ENCODE measurements around the gene HOXA3. TPM values are rescaled to one million over a fixed set of nuclear protein-coding genes. Genes with fewer than 3 reads are reported as not detected.

HOXA3 gene
- polyA plus RNA-seq, 1 of the 3 experiments (the other 2 are of a cell fraction) = 0.15 TPM

DNA sequence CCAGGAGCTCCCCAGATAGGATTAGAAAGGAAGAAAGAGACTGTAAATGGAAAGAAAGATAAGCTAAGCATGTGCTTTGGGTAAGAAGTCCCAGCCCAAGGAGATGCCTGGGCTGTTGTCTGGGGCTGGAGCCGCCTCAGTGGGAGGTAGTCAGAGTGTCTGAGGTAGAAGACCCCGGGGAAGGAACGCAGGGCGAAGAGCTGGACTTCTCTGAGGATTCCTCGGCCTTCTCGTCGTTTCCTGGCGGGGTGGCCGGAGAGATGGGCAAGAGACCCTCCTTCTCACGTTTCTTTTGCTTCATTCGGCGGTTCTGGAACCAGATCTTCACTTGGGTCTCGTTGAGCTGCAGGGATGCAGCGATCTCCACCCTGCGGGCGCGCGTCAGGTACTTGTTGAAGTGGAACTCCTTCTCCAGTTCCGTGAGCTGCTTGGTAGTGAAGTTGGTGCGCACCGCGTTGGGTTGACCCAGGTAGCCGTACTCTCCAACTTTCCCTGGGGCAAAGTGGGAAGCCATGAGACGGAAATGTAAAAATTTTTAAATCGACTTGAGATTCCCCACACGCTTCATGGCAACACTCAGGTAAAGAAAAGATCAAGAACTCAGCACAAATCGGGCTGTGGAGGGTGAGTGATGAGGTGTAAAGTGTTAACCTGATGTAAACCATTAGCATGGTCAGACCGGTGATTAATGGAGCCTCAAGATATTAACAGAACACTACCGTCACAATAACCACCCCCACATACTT, 57.9 kb downstream of the HOXA3 start:
- 28% methylated on average over 29 of the region's 29 CpGs for WGBS (ENCODE audit: low lambda C conversion rate)
- CTCF ChIA-PET = interaction anchor here (1.8 kb wide), 1 partner anchor 11 kb away, joined by 6 read pairs; no protein-coding TSS in a partner anchor
- Histone ChIP-seq H3F3A (replicated peaks; ENCODE audit: insufficient read depth) (no peaks in the 10 kb centered on the region), H3K4me1 (ENCODE audit: control insufficient read depth in 1 of 2, insufficient read depth in 2 of 2, low read depth in 1 of 2, low read length in 1 of 2) (no peaks in the 10 kb centered on the region; a peak in 1 of 4 replicates), H3K9ac (no peak overlapping the region), H3K27me3 (ENCODE audit: insufficient read depth) (peaks cover 94% of the 10 kb centered on the region), H3K36me3 (replicated peaks in 1 of 2; ENCODE audit: control insufficient read depth in 1 of 2, insufficient read depth in 2 of 2, low read length in 1 of 2) (no peaks in the 10 kb centered on the region), H4K20me1 (ENCODE audit: insufficient read depth) (no peaks in the 10 kb centered on the region), H3K4me3 (ENCODE audit: low read depth in 2 of 2, low read length in 1 of 2) (no peak overlapping the region), H3K27ac (ENCODE audit: low read depth in 2 of 2, low read length in 1 of 2) (no peak overlapping the region), H2AFZ (ENCODE audit: low read depth) (no peak overlapping the region), H3K4me2 (no peak overlapping the region), H3K9me3 (no peaks in the 10 kb centered on the region), H3K79me2 (ENCODE audit: insufficient read depth) (no peaks in the 10 kb centered on the region), H3K9me2 (no peaks in the 10 kb centered on the region)
- no peak for TF ChIP-seq MEF2A (IDR thresholded peaks at IDR 0.05; ENCODE audit: borderline replicate concordance, low read depth)
- no peak for TF ChIP-seq NRF1 (IDR thresholded peaks at IDR 0.05; ENCODE audit: low read depth, low read length)
- no peak for TF ChIP-seq YY1 (IDR thresholded peaks at IDR 0.05; ENCODE audit: low read depth)
- no peak for TF ChIP-seq EP300 (IDR thresholded peaks at IDR 0.05; ENCODE audit: borderline replicate concordance in 1 of 2, low read depth in 1 of 2, low read length in 1 of 2)
- TF ChIP-seq FOXM1 (IDR thresholded peaks at IDR 0.05; ENCODE audit: low read depth) = no peak
- no peak for TF ChIP-seq RCOR1 (IDR thresholded peaks at IDR 0.05; ENCODE audit: low read length)
- POLR2A ChIA-PET = no interaction called here
- no peak for DNase-seq

DNA sequence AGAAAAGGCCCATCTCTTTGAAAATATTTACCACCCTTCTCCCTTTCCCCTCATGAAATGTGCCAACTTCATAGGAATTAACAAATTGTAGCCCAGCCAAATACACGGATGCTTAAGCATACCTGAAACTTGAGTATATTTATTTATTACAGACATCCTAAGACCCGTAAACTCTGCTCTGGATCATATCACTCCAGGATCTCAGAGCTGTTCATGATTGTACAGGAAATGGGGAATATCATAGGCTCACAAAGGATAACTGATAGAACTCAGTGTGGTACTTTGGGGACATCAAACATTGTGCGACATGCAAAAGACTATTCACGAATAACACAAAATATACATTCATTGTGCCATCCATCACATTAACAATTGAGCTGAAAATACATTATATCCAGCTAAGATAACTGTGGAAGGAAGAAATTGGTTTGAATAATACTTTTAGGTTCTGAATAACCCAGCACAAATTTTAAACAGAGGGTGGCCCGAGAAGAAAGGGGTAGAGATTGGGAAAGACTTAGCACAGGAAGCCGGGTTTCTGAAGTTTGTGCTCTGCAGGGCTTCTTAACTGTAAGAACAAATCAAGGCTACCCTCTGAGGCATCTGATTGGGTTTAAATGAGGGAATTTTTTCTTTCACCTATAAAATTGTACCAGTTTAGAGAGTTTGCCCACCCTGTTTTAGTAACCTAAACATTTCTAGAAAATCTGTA, 59.0 kb downstream of the HOXA3 start:
- H3K4me1 ChIP-seq (ENCODE audit: control insufficient read depth in 1 of 2, insufficient read depth in 2 of 2, low read depth in 1 of 2, low read length in 1 of 2) = no peaks in the 10 kb centered on the region; a peak in 1 of 4 replicates
- H3K4me3 ChIP-seq (ENCODE audit: low read depth in 2 of 2, low read length in 1 of 2) = no peak overlapping the region
- H4K20me1 ChIP-seq (ENCODE audit: insufficient read depth) = no peaks in the 10 kb centered on the region
- no peaks in the 10 kb centered on the region for H3K36me3 ChIP-seq (replicated peaks in 1 of 2; ENCODE audit: control insufficient read depth in 1 of 2, insufficient read depth in 2 of 2, low read length in 1 of 2)
- H3K9me2 ChIP-seq = no peaks in the 10 kb centered on the region
- peaks cover 93% of the 10 kb centered on the region for H3K27me3 ChIP-seq (ENCODE audit: insufficient read depth)
- H3K27ac ChIP-seq (ENCODE audit: low read depth in 2 of 2, low read length in 1 of 2) = no peak overlapping the region
- H3K9me3 ChIP-seq = no peaks in the 10 kb centered on the region
- no peak overlapping the region for H3K9ac ChIP-seq
- H3K79me2 ChIP-seq (ENCODE audit: insufficient read depth) = no peaks in the 10 kb centered on the region
- no peaks in the 10 kb centered on the region for H3F3A ChIP-seq (replicated peaks; ENCODE audit: insufficient read depth)
- 10% methylated on average over 6 of the region's 6 CpGs for WGBS (ENCODE audit: low lambda C conversion rate)
- H2AFZ ChIP-seq (ENCODE audit: low read depth) = no peak overlapping the region
- DNase-seq = no peak
- TF ChIP-seq, protein P1, sequence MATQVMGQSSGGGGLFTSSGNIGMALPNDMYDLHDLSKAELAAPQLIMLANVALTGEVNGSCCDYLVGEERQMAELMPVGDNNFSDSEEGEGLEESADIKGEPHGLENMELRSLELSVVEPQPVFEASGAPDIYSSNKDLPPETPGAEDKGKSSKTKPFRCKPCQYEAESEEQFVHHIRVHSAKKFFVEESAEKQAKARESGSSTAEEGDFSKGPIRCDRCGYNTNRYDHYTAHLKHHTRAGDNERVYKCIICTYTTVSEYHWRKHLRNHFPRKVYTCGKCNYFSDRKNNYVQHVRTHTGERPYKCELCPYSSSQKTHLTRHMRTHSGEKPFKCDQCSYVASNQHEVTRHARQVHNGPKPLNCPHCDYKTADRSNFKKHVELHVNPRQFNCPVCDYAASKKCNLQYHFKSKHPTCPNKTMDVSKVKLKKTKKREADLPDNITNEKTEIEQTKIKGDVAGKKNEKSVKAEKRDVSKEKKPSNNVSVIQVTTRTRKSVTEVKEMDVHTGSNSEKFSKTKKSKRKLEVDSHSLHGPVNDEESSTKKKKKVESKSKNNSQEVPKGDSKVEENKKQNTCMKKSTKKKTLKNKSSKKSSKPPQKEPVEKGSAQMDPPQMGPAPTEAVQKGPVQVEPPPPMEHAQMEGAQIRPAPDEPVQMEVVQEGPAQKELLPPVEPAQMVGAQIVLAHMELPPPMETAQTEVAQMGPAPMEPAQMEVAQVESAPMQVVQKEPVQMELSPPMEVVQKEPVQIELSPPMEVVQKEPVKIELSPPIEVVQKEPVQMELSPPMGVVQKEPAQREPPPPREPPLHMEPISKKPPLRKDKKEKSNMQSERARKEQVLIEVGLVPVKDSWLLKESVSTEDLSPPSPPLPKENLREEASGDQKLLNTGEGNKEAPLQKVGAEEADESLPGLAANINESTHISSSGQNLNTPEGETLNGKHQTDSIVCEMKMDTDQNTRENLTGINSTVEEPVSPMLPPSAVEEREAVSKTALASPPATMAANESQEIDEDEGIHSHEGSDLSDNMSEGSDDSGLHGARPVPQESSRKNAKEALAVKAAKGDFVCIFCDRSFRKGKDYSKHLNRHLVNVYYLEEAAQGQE (IDR thresholded peaks at IDR 0.05; ENCODE audit: low read depth, low read length) = no peak
- TF ChIP-seq MXI1 (IDR thresholded peaks at IDR 0.05; ENCODE audit: low read depth, low read length) (no peak), NFIC (IDR thresholded peaks at IDR 0.05; ENCODE audit: borderline replicate concordance) (no peak), RFX5 (IDR thresholded peaks at IDR 0.05; ENCODE audit: low read length) (no peak)
- TF ChIP-seq, protein P2, sequence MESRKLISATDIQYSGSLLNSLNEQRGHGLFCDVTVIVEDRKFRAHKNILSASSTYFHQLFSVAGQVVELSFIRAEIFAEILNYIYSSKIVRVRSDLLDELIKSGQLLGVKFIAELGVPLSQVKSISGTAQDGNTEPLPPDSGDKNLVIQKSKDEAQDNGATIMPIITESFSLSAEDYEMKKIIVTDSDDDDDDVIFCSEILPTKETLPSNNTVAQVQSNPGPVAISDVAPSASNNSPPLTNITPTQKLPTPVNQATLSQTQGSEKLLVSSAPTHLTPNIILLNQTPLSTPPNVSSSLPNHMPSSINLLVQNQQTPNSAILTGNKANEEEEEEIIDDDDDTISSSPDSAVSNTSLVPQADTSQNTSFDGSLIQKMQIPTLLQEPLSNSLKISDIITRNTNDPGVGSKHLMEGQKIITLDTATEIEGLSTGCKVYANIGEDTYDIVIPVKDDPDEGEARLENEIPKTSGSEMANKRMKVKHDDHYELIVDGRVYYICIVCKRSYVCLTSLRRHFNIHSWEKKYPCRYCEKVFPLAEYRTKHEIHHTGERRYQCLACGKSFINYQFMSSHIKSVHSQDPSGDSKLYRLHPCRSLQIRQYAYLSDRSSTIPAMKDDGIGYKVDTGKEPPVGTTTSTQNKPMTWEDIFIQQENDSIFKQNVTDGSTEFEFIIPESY (IDR thresholded peaks at IDR 0.05; ENCODE audit: borderline replicate concordance, low read depth) = no peak
- H3K4me2 ChIP-seq = no peak overlapping the region
- ChIA-PET POLR2A (no interaction called here), CTCF (interaction anchor here (1.8 kb wide), 1 partner anchor 10 kb away, joined by 6 read pairs; no protein-coding TSS in a partner anchor)
